Loucy (cell line): Measurements from ENCODE around the gene VPS8.

Experiments
- EZH2phosphoT487 ChIP-seq: fragments of 200-600 bp; IDR thresholded peaks from 2 replicates; pipeline ENCODE4 v1.6.1; 2018; ENCODE audit warnings: antibody characterized with exemption, mild to moderate bottlenecking, moderate library complexity, borderline replicate concordance
- TF ChIP-seq, protein P1 (sequence below): fragments of 200-600 bp; sonication (generic); conservative IDR thresholded peaks from 2 replicates; pipeline ENCODE4 v1.5.1; 2014; ENCODE audit warnings: mild to moderate bottlenecking, antibody characterized with exemption, low read length

DNA sequence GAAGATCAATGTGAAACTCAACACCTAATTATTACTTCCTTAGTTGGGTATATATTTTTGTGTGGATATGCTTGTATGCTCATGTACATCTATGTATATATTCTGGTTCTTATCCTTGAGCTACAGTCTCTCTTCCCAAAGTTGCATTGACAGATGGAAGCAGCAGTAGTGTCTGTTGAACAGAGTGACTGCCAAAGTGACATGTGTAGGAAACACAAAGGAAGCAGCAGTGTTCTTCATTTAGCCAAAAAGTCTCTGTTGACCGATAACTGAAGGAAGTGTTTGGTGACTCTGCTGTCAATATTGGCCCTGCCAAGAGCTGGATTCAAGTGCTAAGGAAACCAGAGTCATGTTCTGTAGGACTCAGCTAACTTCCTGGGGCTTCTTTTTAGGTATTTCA, 217.1 kb downstream of the VPS8 start:
- TF ChIP-seq, protein P1, sequence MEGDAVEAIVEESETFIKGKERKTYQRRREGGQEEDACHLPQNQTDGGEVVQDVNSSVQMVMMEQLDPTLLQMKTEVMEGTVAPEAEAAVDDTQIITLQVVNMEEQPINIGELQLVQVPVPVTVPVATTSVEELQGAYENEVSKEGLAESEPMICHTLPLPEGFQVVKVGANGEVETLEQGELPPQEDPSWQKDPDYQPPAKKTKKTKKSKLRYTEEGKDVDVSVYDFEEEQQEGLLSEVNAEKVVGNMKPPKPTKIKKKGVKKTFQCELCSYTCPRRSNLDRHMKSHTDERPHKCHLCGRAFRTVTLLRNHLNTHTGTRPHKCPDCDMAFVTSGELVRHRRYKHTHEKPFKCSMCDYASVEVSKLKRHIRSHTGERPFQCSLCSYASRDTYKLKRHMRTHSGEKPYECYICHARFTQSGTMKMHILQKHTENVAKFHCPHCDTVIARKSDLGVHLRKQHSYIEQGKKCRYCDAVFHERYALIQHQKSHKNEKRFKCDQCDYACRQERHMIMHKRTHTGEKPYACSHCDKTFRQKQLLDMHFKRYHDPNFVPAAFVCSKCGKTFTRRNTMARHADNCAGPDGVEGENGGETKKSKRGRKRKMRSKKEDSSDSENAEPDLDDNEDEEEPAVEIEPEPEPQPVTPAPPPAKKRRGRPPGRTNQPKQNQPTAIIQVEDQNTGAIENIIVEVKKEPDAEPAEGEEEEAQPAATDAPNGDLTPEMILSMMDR = no peak
- TF ChIP-seq EZH2phosphoT487 = no peak
